ENCODE measurements around the gene RNF144A. TPM values are rescaled to one million over a fixed set of nuclear protein-coding genes. Genes with fewer than 3 reads are reported as not detected.

The RNF144A gene
- total RNA-seq, 1 experiment from 2014 or later, result 0.21 TPM

- Mint-ChIP-seq H3K27me3 (ENCODE audit: insufficient read depth, unreplicated experiment) (peaks cover 50% of the 10 kb centered on the region), H3K36me3 (ENCODE audit: insufficient read depth, unreplicated experiment) (no peaks in the 10 kb centered on the region), H3K4me1 (ENCODE audit: insufficient read depth, unreplicated experiment) (no peaks in the 10 kb centered on the region), H3K27ac (ENCODE audit: low read depth, unreplicated experiment) (no peak overlapping the region), H3K4me3 (ENCODE audit: unreplicated experiment) (no peak overlapping the region), H3K9me3 (ENCODE audit: unreplicated experiment) (no peaks in the 10 kb centered on the region)
- no TSS peak for BruUV-seq (replicated peaks)
- DNase-seq (ENCODE audit: unreplicated experiment), result no peak
- intact Hi-C loops (cut with micrococcal nuclease), result loop anchor here (10.0 kb wide), 1 partner anchor 54 kb away; no protein-coding TSS in a partner anchor
- POLR2A ChIA-PET, result no interaction called here
- CTCF ChIA-PET, result interaction anchor here (0.6 to 1.4 kb wide), 2 partner anchors 8 to 10 kb away, joined by 3 to 4 read pairs; no protein-coding TSS in a partner anchor
- TF ChIP-seq, protein P1, sequence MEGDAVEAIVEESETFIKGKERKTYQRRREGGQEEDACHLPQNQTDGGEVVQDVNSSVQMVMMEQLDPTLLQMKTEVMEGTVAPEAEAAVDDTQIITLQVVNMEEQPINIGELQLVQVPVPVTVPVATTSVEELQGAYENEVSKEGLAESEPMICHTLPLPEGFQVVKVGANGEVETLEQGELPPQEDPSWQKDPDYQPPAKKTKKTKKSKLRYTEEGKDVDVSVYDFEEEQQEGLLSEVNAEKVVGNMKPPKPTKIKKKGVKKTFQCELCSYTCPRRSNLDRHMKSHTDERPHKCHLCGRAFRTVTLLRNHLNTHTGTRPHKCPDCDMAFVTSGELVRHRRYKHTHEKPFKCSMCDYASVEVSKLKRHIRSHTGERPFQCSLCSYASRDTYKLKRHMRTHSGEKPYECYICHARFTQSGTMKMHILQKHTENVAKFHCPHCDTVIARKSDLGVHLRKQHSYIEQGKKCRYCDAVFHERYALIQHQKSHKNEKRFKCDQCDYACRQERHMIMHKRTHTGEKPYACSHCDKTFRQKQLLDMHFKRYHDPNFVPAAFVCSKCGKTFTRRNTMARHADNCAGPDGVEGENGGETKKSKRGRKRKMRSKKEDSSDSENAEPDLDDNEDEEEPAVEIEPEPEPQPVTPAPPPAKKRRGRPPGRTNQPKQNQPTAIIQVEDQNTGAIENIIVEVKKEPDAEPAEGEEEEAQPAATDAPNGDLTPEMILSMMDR (IDR thresholded peaks at IDR 0.05; ENCODE audit: unreplicated experiment), result no peak
These were observed 172.1 kb downstream of the RNF144A start for GRCh38 chr2:7089284-7089683.

DNA sequence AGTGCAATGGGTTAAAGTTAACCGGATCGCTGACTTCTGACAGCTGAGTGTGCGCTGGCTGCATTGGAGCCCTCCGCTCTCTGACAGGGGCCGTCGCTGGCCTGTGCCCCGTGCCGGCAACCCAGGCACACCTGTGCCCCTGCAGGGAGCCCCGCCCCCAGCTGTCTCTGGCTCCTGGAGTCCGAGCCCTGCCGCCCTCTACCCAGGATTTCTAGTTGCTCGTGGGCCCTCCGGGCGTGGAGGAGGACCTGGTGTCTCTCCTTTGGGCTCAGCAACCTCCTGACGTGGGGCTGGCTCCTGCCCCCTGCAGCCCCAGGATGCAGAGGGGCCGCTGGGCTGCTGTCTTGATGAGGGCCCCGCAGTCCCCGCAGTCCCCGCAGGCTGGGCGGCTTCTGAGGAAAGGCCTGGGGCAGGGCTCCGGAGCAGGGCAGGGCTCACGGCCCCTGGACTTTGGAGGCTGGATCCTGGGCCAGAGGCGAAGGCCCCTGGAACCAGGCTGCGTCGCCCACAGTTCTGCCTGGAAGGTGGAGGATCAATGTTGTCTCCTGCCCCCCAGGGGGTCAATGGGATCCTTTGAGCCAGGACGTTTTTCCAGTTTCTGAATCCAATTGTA lies 172.8 kb downstream of the RNF144A start:
- TF ChIP-seq, protein P1 (IDR thresholded peaks at IDR 0.05; ENCODE audit: unreplicated experiment), result no peak
- no peak overlapping the region for H3K27ac Mint-ChIP-seq (ENCODE audit: low read depth, unreplicated experiment)
- H3K4me1 Mint-ChIP-seq (ENCODE audit: insufficient read depth, unreplicated experiment), result no peaks in the 10 kb centered on the region
- no peak overlapping the region for H3K4me3 Mint-ChIP-seq (ENCODE audit: unreplicated experiment)
- CTCF ChIA-PET, result interaction anchor here (1.4 kb wide), 1 partner anchor 8 kb away, joined by 4 read pairs; no protein-coding TSS in a partner anchor
- DNase-seq (ENCODE audit: unreplicated experiment), result no peak
- intact Hi-C loops (cut with micrococcal nuclease), result loop anchor here (10.0 kb wide), 1 partner anchor 55 kb away; no protein-coding TSS in a partner anchor
- no peaks in the 10 kb centered on the region for H3K36me3 Mint-ChIP-seq (ENCODE audit: insufficient read depth, unreplicated experiment)
- H3K27me3 Mint-ChIP-seq (ENCODE audit: insufficient read depth, unreplicated experiment), result peaks cover 56% of the 10 kb centered on the region
- POLR2A ChIA-PET, result no interaction called here
- no peaks in the 10 kb centered on the region for H3K9me3 Mint-ChIP-seq (ENCODE audit: unreplicated experiment)
- BruUV-seq (replicated peaks), result no TSS peak

DNA sequence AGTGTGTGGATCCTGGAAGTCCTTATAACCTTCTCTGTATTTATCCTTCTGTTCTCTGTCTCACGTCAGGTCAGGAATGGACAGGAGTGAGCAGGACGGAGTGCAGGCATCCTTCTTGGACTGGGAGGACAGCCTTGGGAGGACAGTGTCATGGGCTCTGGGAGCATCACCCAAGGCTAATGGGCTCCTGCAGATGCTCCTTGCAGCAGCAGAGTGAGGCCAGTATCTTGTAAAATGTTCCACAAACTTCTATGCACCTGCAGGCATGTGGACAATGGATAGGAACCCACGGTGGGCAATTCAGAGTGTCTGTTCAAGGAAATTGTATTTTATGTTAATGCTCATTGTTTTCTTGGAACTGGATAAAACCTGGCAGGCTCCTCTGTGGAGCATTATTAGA lies 176.2 kb downstream of the RNF144A start:
- intact Hi-C loops (cut with micrococcal nuclease), result no loop called here

More for the DNA sequence above, 176.2 kb downstream of the RNF144A start:
- ChIA-PET CTCF (interaction anchor here (0.7 to 1.1 kb wide), 3 partner anchors 9 to 1814 kb away, joined by 3 to 5 read pairs (median 4); no protein-coding TSS in a partner anchor), POLR2A (no interaction called here)
- H3K36me3 Mint-ChIP-seq (ENCODE audit: insufficient read depth, unreplicated experiment), result no peaks in the 10 kb centered on the region
- no peak for DNase-seq (ENCODE audit: unreplicated experiment)
- H3K9me3 Mint-ChIP-seq (ENCODE audit: unreplicated experiment), result no peaks in the 10 kb centered on the region
- no peak overlapping the region for H3K4me3 Mint-ChIP-seq (ENCODE audit: unreplicated experiment)
- H3K4me1 Mint-ChIP-seq (ENCODE audit: insufficient read depth, unreplicated experiment), result peaks cover 7% of the 10 kb centered on the region
- TF ChIP-seq, protein P1 (IDR thresholded peaks at IDR 0.05; ENCODE audit: unreplicated experiment), result no peak
- H3K27me3 Mint-ChIP-seq (ENCODE audit: insufficient read depth, unreplicated experiment), result peaks cover 30% of the 10 kb centered on the region
- no TSS peak for BruUV-seq (replicated peaks)
- H3K27ac Mint-ChIP-seq (ENCODE audit: low read depth, unreplicated experiment), result no peak overlapping the region

Other genes starting within 250 kb of the RNF144A start
- gene CMPK2, start 51.5 kb upstream of the RNF144A start, total RNA-seq (2022), result 0.40 TPM in 1 of 2 replicates, not detected in the other
- gene RSAD2, start 39.6 kb upstream of the RNF144A start, total RNA-seq (2022), result 0.09 TPM in 1 of 2 replicates, not detected in the other

Data from MCF 10A (cell line).